Immature natural killer cell (primary cell): ENCODE results near the gene RNF181. TPM values are rescaled to one million over a fixed set of nuclear protein-coding genes. Genes with fewer than 3 reads are reported as not detected.
"Not testable (repeated sequence)": the region's sequence is repeated elsewhere in the genome, so short reads cannot be mapped to it uniquely, and the experiment has no call there.

ENCODE experiments used
- DNase-seq, 3 donors: peaks; one replicate each; pipeline ENCODE4 v3.0.0; 2022; ENCODE audit warnings: mixed read lengths in 1 of 3
- H3K27ac Mint-ChIP-seq, 6 donors: one replicate each; pipeline ENCODE4 v1.8.0; 2020; ENCODE audit warnings: mixed read lengths in 6 of 6, mild to moderate bottlenecking in 5 of 6, inconsistent platforms in 4 of 6, moderate library complexity in 3 of 6
- H3K27me3 Mint-ChIP-seq, 3 donors: one replicate each; pipeline ENCODE4 v1.8.0; 2020 to 2021; ENCODE audit warnings: low read depth in 3 of 3, mild to moderate bottlenecking in 3 of 3, mixed read lengths in 3 of 3, moderate library complexity in 3 of 3, inconsistent platforms in 1 of 3
- H3K36me3 Mint-ChIP-seq, 3 donors: one replicate each; pipeline ENCODE4 v1.8.0; 2020; ENCODE audit warnings: mixed read lengths in 3 of 3, inconsistent platforms in 2 of 3, mild to moderate bottlenecking in 2 of 3
- H3K4me1 Mint-ChIP-seq, 2 donors: one replicate each; pipeline ENCODE4 v1.8.0; 2020; ENCODE audit warnings: inconsistent platforms in 2 of 2, mild to moderate bottlenecking in 2 of 2, mixed read lengths in 2 of 2, moderate library complexity in 1 of 2
- H3K4me3 Mint-ChIP-seq, 5 donors: one replicate each; pipeline ENCODE4 v1.8.0; 2020; ENCODE audit warnings: mild to moderate bottlenecking in 5 of 5, mixed read lengths in 5 of 5, inconsistent platforms in 3 of 5, moderate library complexity in 3 of 5
- H3K9me3 Mint-ChIP-seq, 6 donors: one replicate each; pipeline ENCODE4 v1.8.0; 2020; ENCODE audit warnings: mild to moderate bottlenecking in 6 of 6, mixed read lengths in 6 of 6, inconsistent platforms in 4 of 6, moderate library complexity in 3 of 6
- polyA plus RNA-seq, 3 donors: library from polyadenylated mRNA; unstranded; fragments of 300-500 nt; fragmentation: Illumina TruSeq; gene quantifications; one replicate each; pipeline ENCODE4 v1.2.3, GENCODE V29; 2021

Gene RNF181
- polyA plus RNA-seq, 3 donors from 2014 or later = 224 to 326 (median 256) TPM

DNA sequence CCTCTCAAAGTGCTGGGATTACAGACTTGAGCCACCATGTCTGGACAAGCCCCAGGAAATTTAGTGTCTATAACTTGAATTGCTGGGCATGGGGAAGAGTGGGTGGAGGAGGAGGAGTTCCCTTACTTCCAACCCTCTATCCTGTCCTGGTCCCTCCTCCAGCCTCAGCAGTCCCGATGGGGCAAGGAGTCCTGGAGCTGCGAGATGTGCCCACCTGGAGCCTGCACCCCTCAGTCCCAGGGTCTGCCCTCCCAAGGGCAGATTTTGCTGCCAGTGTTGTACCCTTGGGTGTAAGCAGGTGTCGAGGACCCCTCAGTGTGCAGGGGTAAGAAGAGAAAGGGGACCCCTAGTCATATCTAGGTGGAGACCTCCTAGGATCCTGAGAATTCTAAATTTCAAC, 15.3 kb upstream of the RNF181 start:
- Mint-ChIP-seq H3K4me1 (peaks cover 56 to 72% of the 10 kb centered on the region in 2 donors), H3K9me3 (no peaks in the 10 kb centered on the region), H3K27me3 (peaks cover 0 to 2% (median 2%) of the 10 kb centered on the region in 3 donors), H3K36me3 (peaks cover 8 to 16% (median 12%) of the 10 kb centered on the region in 3 donors), H3K27ac (peak overlapping the region in 2 of 6 donors; percentile 51 to 59), H3K4me3 (peak overlapping the region; percentile 17 to 97 (median 33))
- DNase-seq = no peak

DNA sequence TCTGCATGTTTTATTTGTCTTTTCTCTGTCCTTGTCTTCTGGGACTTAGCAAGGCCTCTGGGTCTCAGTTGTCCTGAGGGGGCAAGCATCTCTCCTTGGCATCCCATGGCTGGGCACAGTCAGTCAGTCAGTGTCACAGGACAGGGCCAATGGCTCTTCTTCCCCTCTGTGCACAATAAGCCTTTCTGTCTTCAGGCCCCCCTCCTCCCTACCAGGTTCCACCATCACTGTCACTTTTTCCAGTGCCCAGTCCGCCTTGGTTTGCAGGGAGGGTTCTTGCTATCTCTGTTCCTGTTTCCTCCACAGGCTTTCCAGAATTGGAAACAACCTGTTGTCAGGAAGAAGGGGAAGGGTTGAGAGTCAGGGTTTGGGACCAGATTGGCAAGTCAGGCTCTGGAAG, 13.1 kb upstream of the RNF181 start:
- Mint-ChIP-seq H3K27me3 (no peaks in the 10 kb centered on the region), H3K27ac (peak overlapping the region in 5 of 6 donors; percentile 69 to 84 (median 77)), H3K4me3 (peak overlapping the region; percentile 11 to 65 (median 47)), H3K36me3 (peaks cover 8 to 16% (median 12%) of the 10 kb centered on the region in 3 donors), H3K9me3 (no peaks in the 10 kb centered on the region), H3K4me1 (peaks cover 65 to 83% of the 10 kb centered on the region in 2 donors)
- no peak for DNase-seq

DNA sequence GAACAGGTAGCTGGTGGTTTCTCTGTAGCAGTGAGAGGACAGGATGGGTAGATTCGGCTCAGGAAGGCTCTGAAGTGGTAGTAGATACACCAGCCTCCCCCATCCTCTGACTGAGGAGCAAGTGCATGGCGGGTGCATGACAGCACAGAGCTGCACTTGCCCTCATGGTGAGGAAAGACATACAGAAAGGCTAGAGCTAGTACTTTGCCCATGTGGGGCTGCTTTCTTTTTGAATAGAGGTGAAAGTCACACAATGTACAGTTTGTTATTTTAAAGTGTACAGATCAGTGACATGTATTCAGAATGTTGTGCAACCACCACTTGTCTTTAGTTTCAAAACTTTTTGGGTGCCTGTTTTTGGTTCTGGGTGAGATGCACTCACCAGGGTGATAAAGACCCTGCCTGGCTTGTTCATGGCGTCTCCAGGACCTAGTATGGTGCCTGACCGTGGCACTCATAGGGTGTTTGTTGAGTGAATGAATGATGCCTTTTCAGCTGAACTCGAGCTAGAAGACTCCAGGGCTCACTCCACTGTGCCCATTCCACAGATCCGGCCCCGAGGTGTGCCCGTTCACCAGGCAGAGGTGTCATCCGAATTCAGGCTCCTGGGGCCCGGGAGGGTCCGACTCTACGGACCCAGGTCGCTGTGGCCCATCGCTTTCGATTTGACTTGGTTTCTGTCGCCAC, 11.7 kb upstream of the RNF181 start:
- Mint-ChIP-seq H3K4me3 (peak overlapping the region; percentile 86 to 93 (median 90)), H3K27ac (peak overlapping the region; percentile 84 to 94 (median 90)), H3K36me3 (peaks cover 8 to 19% (median 12%) of the 10 kb centered on the region in 3 donors), H3K4me1 (peaks cover 58 to 83% of the 10 kb centered on the region in 2 donors), H3K9me3 (no peaks in the 10 kb centered on the region), H3K27me3 (no peaks in the 10 kb centered on the region)
- peak; percentile 51 to 56 (median 56) for DNase-seq

DNA sequence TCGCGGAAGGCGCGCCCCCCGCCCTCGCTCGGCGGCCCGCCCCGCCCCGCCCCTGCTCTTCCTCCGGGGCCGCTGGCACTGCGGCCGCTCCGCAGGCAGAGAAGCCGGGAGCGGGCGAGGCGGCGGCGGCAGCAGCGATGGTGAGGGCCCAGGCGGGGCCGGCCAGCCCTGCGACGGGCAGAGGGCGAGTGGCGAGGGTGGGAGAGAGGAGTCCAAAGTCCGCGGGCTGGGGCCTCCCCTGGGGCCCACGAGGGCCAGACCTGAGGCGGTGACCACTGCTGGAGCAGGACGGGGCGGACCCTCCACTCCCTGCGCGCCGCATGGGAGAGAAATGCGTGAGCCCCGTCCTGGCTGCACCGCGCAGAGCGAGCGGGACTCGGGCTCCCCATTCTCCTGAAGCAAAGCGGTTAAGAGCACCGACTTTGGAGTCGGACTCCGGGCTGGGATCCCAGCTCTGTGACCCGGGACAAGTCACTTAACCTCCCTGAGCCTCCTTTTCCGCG, 11.1 kb upstream of the RNF181 start, which contains the start of gene VAMP5:
VAMP5 (plus strand) TSS at position 78 of the 503 bp plus-strand sequence; CDS start at position 138, 60 bp downstream.
- Mint-ChIP-seq H3K4me1 (peaks cover 53 to 79% of the 10 kb centered on the region in 2 donors), H3K9me3 (no peaks in the 10 kb centered on the region), H3K27me3 (no peaks in the 10 kb centered on the region), H3K36me3 (peaks cover 8 to 19% (median 12%) of the 10 kb centered on the region in 3 donors), H3K27ac (peak within 1 kb of the TSS; percentile 84 to 95 (median 90)), H3K4me3 (peak within 1 kb of the TSS; percentile 86 to 93 (median 90))
- peak in 2 of 3 donors; percentile 26 to 33 for DNase-seq

DNA sequence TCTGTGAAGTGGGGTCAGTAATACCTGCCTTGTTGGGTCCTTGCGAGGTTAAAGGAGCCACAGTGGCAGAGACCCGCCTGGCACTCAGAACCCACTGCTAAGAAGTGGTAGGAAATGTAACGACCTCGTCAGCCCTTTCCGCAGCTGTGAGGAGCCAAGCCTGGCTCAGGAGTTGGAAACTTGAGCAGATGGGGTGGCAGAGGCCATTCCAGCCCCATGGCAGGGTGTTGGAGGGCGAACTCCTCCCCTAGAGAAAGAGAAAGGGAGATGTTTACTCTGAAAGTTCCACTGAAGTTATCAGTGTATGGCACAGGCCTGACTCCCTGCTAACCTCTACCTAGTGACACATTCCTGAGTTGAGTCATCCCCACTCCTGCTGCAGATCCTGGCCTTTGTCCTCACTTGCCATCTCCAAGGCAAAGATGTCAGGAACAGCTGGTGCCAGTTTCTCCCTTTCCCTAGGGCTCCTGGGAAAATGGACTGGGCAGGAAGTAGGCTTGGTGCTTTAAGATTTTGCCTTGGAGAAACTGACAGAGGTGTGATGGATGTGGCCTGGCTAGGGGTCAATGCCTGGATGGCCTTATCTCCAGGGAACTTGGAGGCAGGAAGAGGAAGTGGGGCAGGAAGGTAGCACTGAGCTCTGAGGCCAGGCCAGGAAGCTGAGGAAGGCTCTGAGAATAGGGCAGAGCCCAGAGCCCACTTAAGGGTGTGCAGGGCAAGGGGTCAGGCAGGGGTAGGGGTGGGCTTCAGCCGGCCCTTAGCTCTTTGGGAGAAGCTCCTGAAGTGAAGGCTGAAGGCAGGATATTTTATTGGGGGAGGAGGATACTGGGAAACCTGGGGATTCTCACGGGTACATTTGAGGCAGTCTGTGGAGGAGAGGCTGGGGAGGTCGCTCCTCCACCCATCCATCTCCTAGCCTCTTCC, 10.4 kb upstream of the RNF181 start:
- H3K27me3 Mint-ChIP-seq = no peaks in the 10 kb centered on the region
- peak overlapping the region; percentile 86 to 93 (median 86) for H3K4me3 Mint-ChIP-seq
- peak; percentile 19 to 32 (median 24) for DNase-seq
- H3K4me1 Mint-ChIP-seq = peaks cover 47 to 74% of the 10 kb centered on the region in 2 donors
- H3K27ac Mint-ChIP-seq = peak overlapping the region; percentile 78 to 95 (median 86)
- H3K9me3 Mint-ChIP-seq = no peaks in the 10 kb centered on the region
- H3K36me3 Mint-ChIP-seq = peaks cover 8 to 19% (median 12%) of the 10 kb centered on the region in 3 donors

DNA sequence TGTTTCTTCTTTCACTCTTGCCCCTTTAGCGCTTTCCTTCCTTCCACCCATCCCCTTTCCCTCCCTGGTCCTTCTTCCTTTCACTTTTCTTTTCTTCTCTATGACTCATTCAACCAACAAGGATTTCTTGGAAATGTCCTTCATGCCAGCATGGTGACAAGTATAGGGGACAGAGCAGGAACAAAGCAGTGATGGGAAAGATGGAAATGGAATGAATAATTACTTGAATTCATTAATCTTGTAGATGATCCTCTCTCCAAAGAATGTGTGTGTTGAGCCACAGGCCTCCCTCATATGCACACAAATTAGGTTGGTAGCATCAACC, 9.8 kb upstream of the RNF181 start:
- peaks cover 8 to 16% (median 12%) of the 10 kb centered on the region in 3 donors for H3K36me3 Mint-ChIP-seq
- DNase-seq = no peak
- peak overlapping the region; percentile 78 to 95 (median 86) for H3K27ac Mint-ChIP-seq
- peaks cover 46 to 73% of the 10 kb centered on the region in 2 donors for H3K4me1 Mint-ChIP-seq
- H3K9me3 Mint-ChIP-seq = no peaks in the 10 kb centered on the region
- H3K4me3 Mint-ChIP-seq = peak overlapping the region; percentile 86 to 93 (median 86)
- no peaks in the 10 kb centered on the region for H3K27me3 Mint-ChIP-seq

DNA sequence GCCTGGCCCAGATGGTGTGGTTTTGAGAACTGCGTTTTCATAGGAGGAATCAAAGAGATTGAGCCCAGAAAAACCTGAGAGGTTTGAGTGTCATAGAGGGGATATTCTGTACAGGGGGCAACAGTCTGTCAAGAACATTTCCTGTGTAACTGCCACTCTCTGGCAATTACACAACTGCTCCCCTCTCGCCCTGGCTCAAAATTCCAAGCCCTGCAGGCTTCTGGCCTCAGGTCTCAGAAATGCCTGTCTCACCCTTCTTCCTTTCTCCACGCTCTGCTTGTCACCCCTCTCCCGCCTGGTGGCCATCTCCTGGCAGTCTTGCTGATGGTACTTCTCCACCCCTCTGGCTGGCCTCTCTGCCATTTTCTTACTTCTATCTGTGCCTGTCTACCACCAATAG, 7.3 kb upstream of the RNF181 start:
- Mint-ChIP-seq H3K27ac (peak overlapping the region in 3 of 6 donors; percentile 2 to 45 (median 20)), H3K4me1 (peaks cover 35 to 54% of the 10 kb centered on the region in 2 donors), H3K4me3 (peak overlapping the region in 1 of 5 donors; percentile 18), H3K9me3 (no peaks in the 10 kb centered on the region), H3K36me3 (peaks cover 0 to 3% (median 0%) of the 10 kb centered on the region in 3 donors), H3K27me3 (no peaks in the 10 kb centered on the region)
- DNase-seq = no peak

DNA sequence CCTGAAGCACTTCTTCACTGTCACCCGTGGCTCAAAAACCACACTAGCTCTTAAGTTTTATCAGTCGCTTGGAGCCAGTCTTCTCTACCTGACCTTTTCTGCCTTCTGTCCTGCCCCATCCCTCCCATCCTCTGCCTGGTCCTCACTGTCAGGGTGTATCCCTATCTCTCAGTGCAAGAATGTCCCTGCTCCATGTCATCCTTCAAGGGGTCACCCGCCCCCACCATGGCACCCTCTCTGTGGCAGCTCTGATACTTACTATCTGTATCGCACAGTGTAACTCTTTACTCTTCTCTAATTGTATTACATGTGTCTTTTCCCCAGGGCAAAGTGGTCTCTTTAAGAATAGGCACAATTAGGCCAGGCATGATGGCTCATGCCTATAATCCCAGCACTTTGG, 6.9 kb upstream of the RNF181 start:
- H3K36me3 Mint-ChIP-seq = peaks cover 0 to 3% (median 0%) of the 10 kb centered on the region in 3 donors
- H3K4me1 Mint-ChIP-seq = peaks cover 31 to 50% of the 10 kb centered on the region in 2 donors
- no peak for DNase-seq
- peak overlapping the region in 3 of 6 donors; percentile 2 to 45 (median 21) for H3K27ac Mint-ChIP-seq
- peak overlapping the region in 1 of 5 donors; percentile 18 for H3K4me3 Mint-ChIP-seq
- H3K9me3 Mint-ChIP-seq = no peaks in the 10 kb centered on the region
- no peaks in the 10 kb centered on the region for H3K27me3 Mint-ChIP-seq

DNA sequence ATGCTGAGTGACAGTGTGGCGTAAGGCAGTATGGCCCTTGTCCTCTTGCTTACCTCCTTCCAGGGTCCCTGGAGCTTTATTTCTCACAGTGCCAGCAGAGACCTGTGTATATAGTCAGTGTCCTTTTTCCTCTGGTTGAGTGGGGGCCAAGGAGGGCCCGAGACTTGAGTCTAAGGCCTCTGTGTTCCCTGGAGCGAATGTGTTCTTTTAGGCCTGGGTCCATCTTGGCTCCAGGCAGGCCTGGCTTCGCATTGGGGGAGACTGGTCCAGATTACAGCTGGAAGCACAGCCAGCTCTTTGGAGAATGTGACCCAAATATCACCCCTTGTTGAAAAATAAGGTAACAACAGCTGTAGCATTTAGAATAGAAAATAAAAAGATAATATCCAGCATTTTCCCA, 6.4 kb upstream of the RNF181 start:
- Mint-ChIP-seq H3K36me3 (peaks cover 0 to 3% (median 0%) of the 10 kb centered on the region in 3 donors), H3K27ac (no peak overlapping the region), H3K9me3 (no peaks in the 10 kb centered on the region), H3K4me1 (peaks cover 29 to 48% of the 10 kb centered on the region in 2 donors), H3K27me3 (no peaks in the 10 kb centered on the region), H3K4me3 (no peak overlapping the region)
- DNase-seq = no peak

DNA sequence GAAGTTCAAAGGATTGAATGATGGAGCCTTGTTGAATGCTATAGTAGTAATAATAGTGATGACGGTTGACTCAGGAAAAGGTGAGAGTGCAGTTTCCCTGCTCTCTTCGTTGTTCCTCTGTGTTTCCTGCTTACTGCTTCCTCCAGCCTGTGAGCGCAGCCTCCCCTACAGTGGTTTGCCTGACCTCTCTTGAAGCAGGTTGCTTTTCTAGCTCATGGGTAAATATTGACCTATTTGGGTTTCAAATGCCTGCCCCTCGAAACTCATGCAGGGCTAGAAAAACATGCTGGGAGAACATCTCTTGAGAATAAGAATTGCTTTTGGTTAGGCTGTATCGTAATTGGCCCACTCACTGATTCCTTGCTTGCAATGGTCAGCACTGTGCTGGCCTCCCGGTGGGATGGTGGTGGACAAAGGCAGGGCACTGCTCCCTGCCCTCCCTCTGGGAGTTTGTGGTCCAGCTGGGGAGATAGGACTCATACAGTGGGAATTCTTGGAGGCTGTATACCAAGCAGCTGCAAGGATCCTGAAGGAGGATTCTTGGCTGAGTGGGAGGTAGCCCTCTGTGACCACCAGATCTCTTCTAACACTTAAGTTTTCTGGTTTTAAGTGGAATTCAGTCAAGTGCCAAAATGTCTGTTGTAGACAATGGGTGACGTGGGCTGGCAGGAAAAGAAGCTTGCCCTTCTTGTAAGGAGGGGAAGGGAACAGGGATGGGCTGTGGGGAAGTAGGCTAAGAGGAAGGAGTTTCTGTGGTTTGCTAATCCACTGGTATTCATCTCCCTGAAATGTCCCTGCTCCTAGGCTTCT, 5.4 kb upstream of the RNF181 start:
- Mint-ChIP-seq H3K27ac (no peak overlapping the region), H3K27me3 (peaks cover 0 to under 1% (median 0%) of the 10 kb centered on the region in 3 donors), H3K9me3 (no peaks in the 10 kb centered on the region)

DNA sequence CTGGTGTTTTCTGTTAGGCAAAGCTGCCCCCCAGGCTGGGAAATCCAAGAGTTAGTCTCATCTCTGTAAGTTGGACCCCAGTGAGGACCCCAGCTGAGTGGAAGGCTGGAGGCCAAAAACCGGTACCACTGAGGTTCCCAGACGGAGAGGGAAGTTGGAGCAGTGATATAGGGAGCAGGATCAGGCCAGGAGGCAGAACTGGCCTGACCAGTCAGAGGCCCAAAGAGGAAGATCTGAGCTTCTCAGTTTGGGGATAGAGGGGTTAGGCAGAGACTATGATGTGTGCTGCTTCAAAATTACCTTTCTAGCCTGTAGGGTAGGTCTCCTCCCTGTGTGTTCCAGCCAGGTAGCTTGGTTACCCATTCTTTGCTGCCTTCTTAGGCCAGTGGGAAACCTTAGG, 4.6 kb upstream of the RNF181 start:
- DNase-seq = no peak
- no peaks in the 10 kb centered on the region for H3K9me3 Mint-ChIP-seq
- H3K36me3 Mint-ChIP-seq = peaks cover 0 to 3% (median 0%) of the 10 kb centered on the region in 3 donors
- H3K27me3 Mint-ChIP-seq = peaks cover 0 to 8% (median 4%) of the 10 kb centered on the region in 3 donors
- H3K4me3 Mint-ChIP-seq = no peak overlapping the region
- no peak overlapping the region for H3K27ac Mint-ChIP-seq
- peaks cover 33 to 51% of the 10 kb centered on the region in 2 donors for H3K4me1 Mint-ChIP-seq

More for the DNA sequence above, 5.4 kb upstream of the RNF181 start:
- H3K4me3 Mint-ChIP-seq = no peak overlapping the region
- DNase-seq = no peak
- H3K36me3 Mint-ChIP-seq = peaks cover 0 to 3% (median 0%) of the 10 kb centered on the region in 3 donors
- H3K4me1 Mint-ChIP-seq = peaks cover 33 to 52% of the 10 kb centered on the region in 2 donors

DNA sequence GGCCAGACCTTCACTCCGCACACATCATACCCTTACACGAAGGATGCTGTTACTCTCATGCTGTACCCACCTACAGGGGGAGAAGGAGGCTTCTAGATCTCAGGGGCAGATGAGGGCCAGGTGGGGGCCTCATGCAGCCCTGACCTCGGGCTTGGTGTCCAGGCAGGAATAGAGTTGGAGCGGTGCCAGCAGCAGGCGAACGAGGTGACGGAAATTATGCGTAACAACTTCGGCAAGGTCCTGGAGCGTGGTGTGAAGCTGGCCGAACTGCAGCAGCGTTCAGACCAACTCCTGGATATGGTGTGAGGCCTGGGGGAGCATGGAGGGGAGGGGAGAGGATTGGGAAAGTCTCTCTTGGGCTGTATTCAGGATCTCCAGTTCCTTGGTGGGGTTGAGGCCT, 4.0 kb upstream of the RNF181 start:
- Mint-ChIP-seq H3K27me3 (peaks cover 0 to 9% (median 4%) of the 10 kb centered on the region in 3 donors), H3K9me3 (no peaks in the 10 kb centered on the region), H3K27ac (peak overlapping the region in 3 of 6 donors; percentile 33 to 38 (median 34)), H3K4me3 (no peak overlapping the region), H3K36me3 (peaks cover 0 to 3% (median 0%) of the 10 kb centered on the region in 3 donors), H3K4me1 (peaks cover 35 to 51% of the 10 kb centered on the region in 2 donors)
- DNase-seq = no peak

DNA sequence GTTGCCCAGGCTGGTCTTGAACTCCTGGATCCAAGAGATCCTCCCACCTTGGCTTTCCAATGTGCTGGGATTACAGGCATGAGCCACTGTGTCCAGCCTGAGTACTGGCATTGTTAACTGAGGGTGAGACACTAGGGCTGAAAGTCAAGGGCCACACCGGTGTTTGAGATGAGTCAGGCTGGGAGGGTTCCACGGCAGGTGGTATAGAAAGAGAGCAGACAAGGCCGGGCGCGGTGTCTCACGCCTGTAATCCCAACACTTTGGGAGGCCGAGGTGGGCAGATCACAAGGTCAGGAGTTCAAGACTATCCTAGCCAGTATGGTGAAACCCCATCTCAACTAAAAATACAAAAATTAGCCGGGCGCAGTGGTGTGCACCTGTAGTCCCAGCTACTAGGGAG, 3.2 kb upstream of the RNF181 start:
- peaks cover 41 to 54% of the 10 kb centered on the region in 2 donors for H3K4me1 Mint-ChIP-seq
- not testable (repeated sequence) for H3K9me3 Mint-ChIP-seq, H3K27me3 Mint-ChIP-seq, H3K36me3 Mint-ChIP-seq, DNase-seq
- H3K27ac Mint-ChIP-seq = peak overlapping the region in 1 of 6 donors; percentile 28
- H3K4me3 Mint-ChIP-seq = peak overlapping the region in 1 of 5 donors; percentile 27
